SK-N-SH treated with all-trans-retinoic acid at 6 μM for 48 hours (cell line): Measurements from ENCODE around the gene OR10A4.
"Not testable (repeated sequence)": the region's sequence is repeated elsewhere in the genome, so short reads cannot be mapped to it uniquely, and the experiment has no call there.

Experiments used
- ATAC-seq: fragments of 200-7000 bp; cut with Tn5 transposase; 3 replicates; pipeline ENCODE4 v1.9.1; 2020; ENCODE audit warnings: mild to moderate bottlenecking, moderate library complexity
- BACH2 ChIP-seq: fragments of 250-450 bp; sonication (Bioruptor Pico); IDR thresholded peaks from 2 replicates; pipeline ENCODE4 v1.9.0; 2021; ENCODE audit warnings: mild to moderate bottlenecking, borderline replicate concordance
- CREB5 ChIP-seq: fragments of 250-450 bp; sonication (Bioruptor Pico); IDR thresholded peaks from 2 replicates; pipeline ENCODE4 v1.5.1; 2020; ENCODE audit warnings: low read depth, mild to moderate bottlenecking, moderate library complexity
- CSDC2 ChIP-seq: fragments of 250-450 bp; sonication (Bioruptor Pico); IDR thresholded peaks from 2 replicates; pipeline ENCODE4 v1.5.0; 2020; ENCODE audit warnings: mild to moderate bottlenecking, moderate library complexity
- CSRNP3 ChIP-seq: fragments of 250-450 bp; sonication (Bioruptor Pico); IDR thresholded peaks from 2 replicates; pipeline ENCODE4 v1.5.1; 2021; ENCODE audit warnings: mild to moderate bottlenecking, moderate library complexity
- ESRRG ChIP-seq: fragments of 250-450 bp; sonication (Bioruptor Pico); IDR thresholded peaks from 2 replicates; pipeline ENCODE4 v1.6.1; 2021; ENCODE audit warnings: mild to moderate bottlenecking
- GLIS3 ChIP-seq: fragments of 250-450 bp; sonication (Bioruptor Pico); IDR thresholded peaks from 2 replicates; pipeline ENCODE4 v1.5.0; 2020; ENCODE audit warnings: mild to moderate bottlenecking, moderate library complexity
- ISL1 ChIP-seq: fragments of 250-450 bp; sonication (Bioruptor Pico); IDR thresholded peaks from 2 replicates; pipeline ENCODE4 v2.1.2; 2022; ENCODE audit warnings: mild to moderate bottlenecking, moderate library complexity
- OSR1 ChIP-seq: fragments of 250-450 bp; sonication (Bioruptor Pico); IDR thresholded peaks from 2 replicates; pipeline ENCODE4 v1.8.0; 2022; ENCODE audit warnings: moderate library complexity, mild to moderate bottlenecking, inconsistent platforms
- PATZ1 ChIP-seq: fragments of 250-450 bp; sonication (Bioruptor Pico); IDR thresholded peaks from 2 replicates; pipeline ENCODE4 v1.8.0; 2020; ENCODE audit warnings: mild to moderate bottlenecking, moderate library complexity, borderline replicate concordance
- SNAI2 ChIP-seq: fragments of 250-450 bp; sonication (Bioruptor Pico); IDR thresholded peaks from 2 replicates; pipeline ENCODE4 v1.5.0; 2020; ENCODE audit warnings: mild to moderate bottlenecking, moderate library complexity
- TOX ChIP-seq: fragments of 250-450 bp; sonication (Bioruptor Pico); IDR thresholded peaks from 2 replicates; pipeline ENCODE4 v1.8.0; 2021; ENCODE audit warnings: mild to moderate bottlenecking, moderate library complexity, borderline replicate concordance
- TSHZ2 ChIP-seq: fragments of 250-450 bp; sonication (Bioruptor Pico); IDR thresholded peaks from 2 replicates; pipeline ENCODE4 v1.5.0; 2020; ENCODE audit warnings: mild to moderate bottlenecking, moderate library complexity
- ZC3H10 ChIP-seq: fragments of 250-450 bp; sonication (Bioruptor Pico); IDR thresholded peaks from 2 replicates; pipeline ENCODE4 v1.5.1; 2021; ENCODE audit warnings: mild to moderate bottlenecking, moderate library complexity
- ZFP3 ChIP-seq: fragments of 250-450 bp; sonication (Bioruptor Pico); IDR thresholded peaks from 2 replicates; pipeline ENCODE4 v1.5.0; 2020; ENCODE audit warnings: mild to moderate bottlenecking, moderate library complexity
- ZNF565 ChIP-seq: fragments of 450-650 bp; formaldehyde crosslinking; conservative IDR thresholded peaks from 2 replicates; pipeline ENCODE4 v1.5.0; 2020; ENCODE audit warnings: low read depth, mild to moderate bottlenecking, moderate library complexity
- ZNF70 ChIP-seq: fragments of 450-650 bp; formaldehyde crosslinking; IDR thresholded peaks from 2 replicates; pipeline ENCODE4 v1.5.0; 2020; ENCODE audit warnings: mild to moderate bottlenecking, moderate library complexity
- ZNF8 ChIP-seq: fragments of 450-650 bp; formaldehyde crosslinking; IDR thresholded peaks from 2 replicates; pipeline ENCODE4 v1.5.0; 2020; ENCODE audit warnings: mild to moderate bottlenecking, moderate library complexity
- TF ChIP-seq, protein P1 (sequence below): fragments of 250-450 bp; sonication (Bioruptor Pico); IDR thresholded peaks from 2 replicates; pipeline ENCODE4 v1.8.0; 2021; ENCODE audit warnings: low read depth, mild to moderate bottlenecking, moderate library complexity, borderline replicate concordance

Gene OR10A4

DNA sequence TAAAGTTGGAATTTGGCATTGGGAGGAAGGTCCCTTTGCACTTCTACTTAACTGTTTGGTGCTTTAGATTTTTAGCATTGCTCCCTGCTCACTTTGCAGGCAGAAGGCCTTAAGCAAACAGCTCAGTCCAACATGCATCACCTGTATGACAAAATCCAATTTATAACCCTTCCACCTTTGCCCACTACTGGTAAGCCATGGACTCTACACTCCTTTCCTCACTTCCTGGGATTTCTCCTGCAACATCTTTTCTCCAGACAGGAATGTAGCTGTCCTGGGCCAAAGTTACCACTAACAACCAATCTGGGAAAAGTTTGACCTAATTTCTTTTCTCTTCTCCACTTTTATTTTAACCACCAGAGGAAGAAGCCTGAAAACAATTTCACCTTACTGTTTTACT is 17.7 kb downstream of the OR10A4 start (continued):
- TF ChIP-seq CSRNP3 (CRISPR knock-in tag) (no peak), ISL1 (CRISPR knock-in tag) (no peak)

DNA sequence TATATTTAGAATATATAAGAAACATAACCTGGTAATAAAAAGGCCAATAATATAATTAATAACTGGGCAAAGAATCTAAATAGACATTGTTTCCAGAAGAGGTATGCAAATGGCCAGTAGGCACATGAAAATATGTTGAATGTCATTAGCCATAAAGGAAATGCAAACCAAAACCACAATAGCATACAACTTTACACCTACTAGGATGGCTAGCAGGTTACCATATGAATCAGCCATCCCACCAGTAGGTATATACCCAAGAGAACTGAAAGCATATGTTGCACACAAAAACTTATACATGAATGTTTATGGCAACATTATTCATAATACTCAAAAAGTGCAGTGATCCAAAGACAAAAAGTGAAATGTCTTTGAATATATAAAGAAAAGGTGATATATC is 18.6 kb downstream of the OR10A4 start:
- TF ChIP-seq, protein P1, sequence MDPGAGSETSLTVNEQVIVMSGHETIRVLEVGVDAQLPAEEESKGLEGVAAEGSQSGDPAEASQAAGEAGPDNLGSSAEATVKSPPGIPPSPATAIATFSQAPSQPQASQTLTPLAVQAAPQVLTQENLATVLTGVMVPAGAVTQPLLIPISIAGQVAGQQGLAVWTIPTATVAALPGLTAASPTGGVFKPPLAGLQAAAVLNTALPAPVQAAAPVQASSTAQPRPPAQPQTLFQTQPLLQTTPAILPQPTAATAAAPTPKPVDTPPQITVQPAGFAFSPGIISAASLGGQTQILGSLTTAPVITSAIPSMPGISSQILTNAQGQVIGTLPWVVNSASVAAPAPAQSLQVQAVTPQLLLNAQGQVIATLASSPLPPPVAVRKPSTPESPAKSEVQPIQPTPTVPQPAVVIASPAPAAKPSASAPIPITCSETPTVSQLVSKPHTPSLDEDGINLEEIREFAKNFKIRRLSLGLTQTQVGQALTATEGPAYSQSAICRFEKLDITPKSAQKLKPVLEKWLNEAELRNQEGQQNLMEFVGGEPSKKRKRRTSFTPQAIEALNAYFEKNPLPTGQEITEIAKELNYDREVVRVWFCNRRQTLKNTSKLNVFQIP (CRISPR knock-in tag), result no peak
- TF ChIP-seq OSR1 (CRISPR knock-in tag) (no peak), ZNF70 (no peak), ZNF565 (CRISPR knock-in tag) (no peak)
- ATAC-seq, result no peak

DNA sequence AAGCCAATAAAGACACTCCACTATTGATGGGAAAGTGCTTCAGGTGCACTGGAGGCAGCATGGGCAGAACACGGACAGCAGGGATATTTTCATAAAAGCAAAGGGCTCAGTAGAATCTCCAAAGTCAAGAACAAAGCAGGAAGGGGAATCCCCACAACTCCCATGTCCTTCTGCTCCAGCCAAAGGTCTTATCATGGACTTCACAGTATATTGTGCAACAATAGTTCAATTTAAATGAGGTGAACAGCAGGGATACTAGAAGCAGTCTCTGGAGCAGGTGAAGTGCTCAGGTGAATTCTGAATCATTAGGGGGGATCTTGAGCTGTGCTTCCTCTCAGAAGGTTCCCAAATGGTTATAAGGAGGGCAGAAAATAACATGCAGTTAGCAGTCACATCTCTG is 22.5 kb downstream of the OR10A4 start:
- no peak for TF ChIP-seq ESRRG
- no peak for TF ChIP-seq ZFP3 (CRISPR knock-in tag)
- no peak for TF ChIP-seq SNAI2 (CRISPR knock-in tag)
- no peak for TF ChIP-seq TSHZ2 (CRISPR knock-in tag)
- TF ChIP-seq CSRNP3 (CRISPR knock-in tag), result no peak
- no peak for TF ChIP-seq ZNF8 (CRISPR knock-in tag)
- TF ChIP-seq ZNF565 (CRISPR knock-in tag), result no peak
- ATAC-seq, result no peak

DNA sequence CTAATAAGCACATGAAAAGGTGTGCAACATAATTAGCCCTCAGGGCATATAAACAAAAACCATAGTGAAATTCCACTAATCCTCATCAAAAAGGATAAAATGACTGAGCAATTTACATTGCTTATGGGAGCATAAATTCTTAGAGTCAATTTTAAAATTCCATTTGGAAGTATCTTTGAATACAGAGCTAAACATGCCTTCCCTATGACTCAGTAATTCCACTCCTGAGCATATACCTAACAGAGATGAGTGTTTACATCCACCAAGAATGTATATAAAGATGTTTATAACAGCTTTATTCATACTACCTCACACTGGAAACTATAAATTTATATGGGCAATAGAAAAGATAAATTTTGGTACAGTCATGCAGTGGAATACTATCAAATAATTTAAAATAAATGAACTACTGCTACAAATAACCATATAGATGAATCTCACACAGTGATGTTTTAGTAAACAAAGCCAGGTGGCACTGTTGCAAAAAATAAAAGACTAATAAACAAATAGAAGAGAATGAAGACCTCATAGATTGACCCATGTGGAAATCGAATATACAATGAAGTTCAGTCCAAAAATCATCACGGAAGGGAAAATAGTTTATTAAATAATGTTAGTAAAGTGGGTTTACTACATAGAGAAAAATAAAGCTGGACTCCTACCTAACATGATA is 24.0 kb downstream of the OR10A4 start:
- ATAC-seq, result no peak
- TF ChIP-seq TOX (CRISPR knock-in tag) (no peak), GLIS3 (no peak), TSHZ2 (CRISPR knock-in tag) (no peak), ZNF565 (CRISPR knock-in tag) (no peak), CREB5 (no peak), ESRRG (no peak), PATZ1 (CRISPR knock-in tag) (no peak), CSDC2 (no peak), SNAI2 (CRISPR knock-in tag) (no peak), ZC3H10 (no peak), BACH2 (no peak)
- TF ChIP-seq, protein P1 (CRISPR knock-in tag), result no peak

- not testable (repeated sequence) for ATAC-seq
These were observed 28.4 kb downstream of the OR10A4 start for GRCh38 chr11:6904804-6905203.
